GM12801 (cell line): ENCODE results near the gene AZU1.

Source experiments
- TF ChIP-seq, protein P1 (sequence below): IDR thresholded peaks from one replicate; pipeline ENCODE4 v1.5.1; 2011; ENCODE audit warnings: control low read depth; ENCODE audit not compliant: insufficient read length; ENCODE audit errors: extremely low read depth

AZU1 gene

DNA sequence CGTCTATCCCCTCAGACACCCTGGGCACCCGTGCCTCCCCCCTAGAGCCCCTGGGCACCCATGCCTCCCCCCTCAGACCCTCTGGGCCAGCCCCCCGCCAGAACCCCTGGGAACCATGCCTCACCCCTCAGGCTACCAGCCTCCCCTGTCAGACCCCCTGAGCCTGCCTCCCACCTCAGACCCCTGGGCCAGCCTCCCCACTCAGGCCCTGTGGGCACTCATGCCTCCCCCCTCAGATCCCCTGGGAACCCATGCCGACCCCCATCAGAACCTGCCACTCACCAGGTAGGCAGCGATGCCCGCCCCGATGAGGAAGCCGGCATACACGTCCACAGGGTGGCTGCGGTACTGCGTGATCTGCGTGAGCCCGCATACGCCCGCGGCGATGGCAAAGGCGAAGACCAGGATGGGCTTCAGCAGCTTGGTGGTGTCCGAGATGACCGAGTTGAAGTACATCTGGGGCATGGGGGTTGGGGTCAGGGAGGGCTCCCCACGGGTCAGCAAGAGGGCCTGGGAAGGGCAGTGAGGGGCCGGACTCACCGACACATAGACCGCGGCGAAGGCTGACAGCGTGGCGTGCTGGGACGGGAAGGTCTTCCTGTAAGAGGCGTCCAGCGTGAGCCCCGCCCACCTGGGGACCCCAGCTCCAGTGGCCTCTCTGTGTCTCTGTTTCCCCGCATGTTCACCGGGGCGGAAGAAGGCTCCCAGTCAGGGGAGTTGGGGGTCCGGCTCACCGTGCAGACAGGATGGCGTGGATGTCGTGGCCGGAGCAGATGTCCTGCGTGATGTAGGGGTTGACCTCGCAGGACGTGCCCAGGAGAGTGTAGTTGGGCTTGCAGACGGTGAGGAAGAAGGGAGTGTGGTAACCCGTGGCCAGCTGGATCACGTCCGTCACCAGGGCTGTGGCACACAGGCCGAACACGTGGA, 13.2 kb upstream of the AZU1 start:
- TF ChIP-seq, protein P1, sequence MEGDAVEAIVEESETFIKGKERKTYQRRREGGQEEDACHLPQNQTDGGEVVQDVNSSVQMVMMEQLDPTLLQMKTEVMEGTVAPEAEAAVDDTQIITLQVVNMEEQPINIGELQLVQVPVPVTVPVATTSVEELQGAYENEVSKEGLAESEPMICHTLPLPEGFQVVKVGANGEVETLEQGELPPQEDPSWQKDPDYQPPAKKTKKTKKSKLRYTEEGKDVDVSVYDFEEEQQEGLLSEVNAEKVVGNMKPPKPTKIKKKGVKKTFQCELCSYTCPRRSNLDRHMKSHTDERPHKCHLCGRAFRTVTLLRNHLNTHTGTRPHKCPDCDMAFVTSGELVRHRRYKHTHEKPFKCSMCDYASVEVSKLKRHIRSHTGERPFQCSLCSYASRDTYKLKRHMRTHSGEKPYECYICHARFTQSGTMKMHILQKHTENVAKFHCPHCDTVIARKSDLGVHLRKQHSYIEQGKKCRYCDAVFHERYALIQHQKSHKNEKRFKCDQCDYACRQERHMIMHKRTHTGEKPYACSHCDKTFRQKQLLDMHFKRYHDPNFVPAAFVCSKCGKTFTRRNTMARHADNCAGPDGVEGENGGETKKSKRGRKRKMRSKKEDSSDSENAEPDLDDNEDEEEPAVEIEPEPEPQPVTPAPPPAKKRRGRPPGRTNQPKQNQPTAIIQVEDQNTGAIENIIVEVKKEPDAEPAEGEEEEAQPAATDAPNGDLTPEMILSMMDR: no peak

DNA sequence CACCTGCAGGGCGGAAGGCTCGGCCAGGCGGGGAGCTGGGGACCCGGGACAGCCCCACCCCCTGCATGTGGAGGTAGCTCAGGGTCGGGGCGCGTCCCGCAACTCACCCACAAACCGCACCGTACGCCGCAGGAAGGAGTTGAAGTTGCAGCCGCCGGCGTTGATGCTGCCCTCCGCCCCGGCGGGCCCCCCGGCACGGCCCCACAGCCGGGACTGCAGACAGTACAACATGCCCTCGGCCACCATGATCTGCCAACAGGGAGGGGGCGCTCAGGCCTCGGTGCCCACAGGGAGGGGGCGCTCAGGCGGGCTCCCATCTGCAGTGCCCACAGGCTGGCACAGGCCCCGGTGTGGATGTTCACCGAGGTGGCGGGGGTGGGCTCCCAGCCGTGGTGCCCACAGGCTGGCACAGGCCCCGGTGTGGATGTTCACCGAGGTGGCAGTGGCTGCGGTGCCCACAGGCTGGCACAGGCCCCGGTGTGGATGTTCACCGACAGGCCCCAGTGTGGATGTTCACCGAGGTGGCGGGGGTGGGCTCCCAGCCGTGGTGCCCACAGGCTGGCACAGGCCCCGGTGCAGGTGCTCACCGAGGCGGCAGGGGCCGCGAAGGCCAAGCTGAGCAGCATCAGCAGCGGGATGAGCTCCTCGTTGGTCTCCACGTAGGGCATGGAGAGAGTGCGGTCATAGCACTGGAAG, 12.4 kb upstream of the AZU1 start:
- TF ChIP-seq, protein P1: no peak

DNA sequence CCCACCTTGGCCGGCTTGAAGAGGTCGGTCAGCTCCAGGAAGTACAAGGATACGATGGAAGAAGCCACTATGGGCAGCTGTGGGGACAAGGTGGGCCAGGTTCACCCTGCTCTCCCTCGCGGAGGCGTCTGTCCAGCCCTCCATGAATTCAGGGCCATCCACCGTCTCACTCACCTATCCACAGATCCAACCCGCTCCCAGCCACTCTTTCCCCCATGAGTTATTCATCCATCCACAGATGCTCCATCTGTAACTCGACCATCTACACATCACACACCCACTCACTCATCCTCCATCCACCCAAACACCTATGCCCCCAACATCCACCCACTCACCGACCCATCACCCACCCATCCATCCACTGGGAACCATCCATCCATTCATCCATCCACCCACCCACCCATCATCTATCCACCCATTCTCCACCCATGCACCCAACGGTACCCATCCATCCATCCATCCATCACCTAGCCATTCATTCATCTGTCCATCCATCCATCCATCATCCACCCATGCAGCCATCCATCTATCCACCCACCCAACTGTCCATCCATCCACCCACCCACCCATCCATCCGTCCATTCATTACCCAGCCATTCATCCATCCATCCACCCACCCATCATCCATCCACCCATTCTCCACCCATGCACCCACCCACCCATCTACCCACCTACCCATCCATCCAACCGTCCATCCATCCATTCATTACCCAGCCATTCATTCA, 11.7 kb upstream of the AZU1 start:
- TF ChIP-seq, protein P1: no peak

DNA sequence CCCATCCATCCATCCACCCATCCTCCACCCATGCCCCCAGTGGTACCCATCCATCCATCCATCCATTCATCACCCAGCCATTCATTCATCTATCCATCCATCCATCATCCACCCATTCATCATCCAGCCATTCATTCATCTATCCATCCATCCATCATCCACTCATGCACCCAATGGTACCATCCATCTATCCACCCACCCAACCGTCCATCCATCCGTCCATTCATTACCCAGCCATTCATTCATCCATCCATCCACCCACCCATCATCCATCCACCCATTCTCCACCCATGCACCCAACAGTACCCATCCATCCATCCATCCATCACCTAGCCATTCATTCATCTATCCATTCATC, 11.2 kb upstream of the AZU1 start:
- TF ChIP-seq, protein P1: no peak

DNA sequence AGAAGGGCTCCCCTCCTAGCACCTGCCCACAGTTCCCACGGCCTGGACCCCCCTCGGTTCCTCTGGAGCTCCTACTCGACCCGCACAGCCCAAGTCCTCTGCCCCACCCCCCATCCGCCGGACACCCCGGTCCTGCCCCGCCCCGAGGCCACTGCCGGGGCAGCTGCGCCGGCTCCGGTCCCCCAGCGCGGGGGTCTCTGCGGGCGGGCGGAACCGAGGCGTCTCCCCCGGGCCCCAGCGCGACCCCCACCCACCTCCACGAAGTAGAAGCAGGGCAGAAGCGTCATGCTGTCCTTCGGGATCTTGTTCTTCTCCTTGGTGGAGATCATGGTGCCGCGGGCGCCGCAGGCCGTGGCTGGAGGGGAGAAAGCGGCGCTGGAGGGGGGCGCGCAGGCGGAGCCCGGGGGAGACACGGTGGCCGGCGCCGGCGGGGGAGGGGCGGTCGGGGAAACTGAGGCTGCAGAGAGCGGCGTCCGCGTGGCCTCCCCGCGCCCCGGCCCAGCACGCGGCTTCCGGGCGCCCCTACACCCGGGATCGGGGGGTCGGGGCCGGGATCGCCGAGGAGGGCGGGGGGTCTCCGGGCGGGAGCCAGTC, 6.3 kb upstream of the AZU1 start:
- TF ChIP-seq, protein P1: no peak

DNA sequence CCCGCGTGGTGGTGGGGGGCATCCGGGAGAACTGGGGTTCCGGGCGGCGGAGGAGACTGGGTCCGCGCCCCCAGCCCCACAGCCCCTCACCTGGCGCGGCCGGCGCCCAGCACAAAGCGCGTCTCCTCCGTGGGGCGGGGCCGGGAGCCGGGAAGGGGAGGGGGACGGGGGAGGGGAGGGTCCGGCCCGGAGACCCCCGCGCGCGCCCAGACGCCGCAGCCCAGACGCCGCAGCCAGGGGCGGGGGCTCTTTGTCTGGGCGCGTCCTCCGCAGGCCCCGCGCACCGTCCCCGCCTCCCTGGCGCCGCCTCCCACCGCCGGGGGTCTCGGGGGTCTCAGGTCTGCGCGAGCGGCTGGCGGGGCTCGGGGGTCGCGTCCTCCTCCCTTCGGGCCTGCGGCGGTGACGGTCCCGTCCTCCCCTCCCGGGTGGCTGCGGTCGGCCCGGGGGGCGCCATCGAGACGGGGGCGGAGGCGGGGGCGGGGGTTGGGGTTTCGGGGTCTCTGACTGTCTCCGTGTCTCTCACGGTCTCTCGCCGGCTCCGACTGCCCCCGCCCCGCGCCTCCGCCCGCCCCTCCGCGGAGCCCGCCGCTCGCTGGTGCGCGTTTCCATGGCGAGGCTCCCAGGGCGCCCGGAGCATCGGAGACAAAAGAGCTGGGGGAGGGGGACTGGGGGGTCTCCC, 5.7 kb upstream of the AZU1 start, which contains the start of gene PLPPR3:
TSS of gene PLPPR3 (minus strand) at position 131 of the 679 bp plus-strand sequence. CDS start 396 bp downstream, outside the sequence.
- TF ChIP-seq, protein P1: no peak
